Activated T-cell treated with anti-CD3 and anti-CD28 coated beads for 24 hours (primary cell): Measurements from ENCODE around the gene GMEB2.
A peak's percentile ranks its signal among the peaks of the same experiment; 100 is the strongest.

Experiments used
- DNase-seq: peaks from one replicate; pipeline ENCODE4 v3.0.0-alpha.2; 2020; ENCODE audit warnings: low read depth

The GMEB2 gene

DNA sequence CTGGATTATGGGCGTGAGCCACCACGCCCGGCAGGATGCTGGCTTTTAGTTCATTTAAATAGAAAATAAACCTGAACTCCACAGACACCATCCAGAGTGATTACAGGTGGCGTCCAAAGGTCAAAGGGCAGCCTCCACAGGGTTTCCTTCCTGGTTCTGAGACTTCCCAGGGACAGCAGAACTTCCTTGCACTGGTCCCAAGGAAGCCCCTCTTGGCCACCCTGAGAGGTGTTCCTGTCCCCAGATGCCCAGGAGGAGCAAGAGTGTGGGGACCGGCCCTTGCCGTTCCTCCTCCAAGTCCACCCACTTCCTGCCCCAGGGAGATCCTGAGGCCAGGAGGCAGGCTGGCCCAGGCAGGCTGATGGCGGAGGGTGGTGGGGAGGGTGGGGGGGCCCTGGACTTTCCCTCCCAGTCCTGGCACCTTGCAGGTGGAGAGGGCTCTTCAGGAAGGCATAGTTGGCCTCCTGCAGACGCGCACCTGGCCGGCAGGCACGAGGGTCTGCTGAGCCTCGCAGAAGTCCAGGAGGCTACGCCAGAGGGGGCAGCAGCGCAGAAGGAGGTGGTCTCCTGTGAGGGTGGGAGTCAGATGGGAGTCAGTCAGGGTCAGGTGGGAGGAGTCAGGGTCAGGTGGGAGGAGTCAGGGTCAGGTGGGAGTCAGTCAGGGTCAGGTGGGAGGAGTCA is 68.0 kb downstream of the GMEB2 start:
- DNase-seq, result no peak

DNA sequence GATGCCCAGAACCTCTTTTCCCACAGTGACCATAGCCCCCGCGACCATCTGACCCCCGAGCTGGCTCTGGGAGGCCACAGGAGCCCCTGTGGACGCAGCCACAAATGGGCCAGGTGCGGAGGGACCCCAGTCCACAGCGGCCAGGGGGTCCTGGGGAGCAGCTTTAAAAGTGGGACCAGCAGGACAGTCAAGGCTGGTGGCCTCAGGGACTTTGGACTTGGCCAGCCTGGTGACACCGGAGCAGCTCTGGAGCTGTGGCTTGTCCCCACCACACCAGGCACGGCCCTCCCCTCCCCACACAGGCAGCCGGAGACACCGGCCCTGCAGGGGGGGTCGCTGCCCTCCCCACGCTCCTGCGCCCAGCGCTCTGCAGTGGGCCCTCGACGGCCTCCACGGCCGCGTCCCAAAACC is 69.4 kb downstream of the GMEB2 start:
- DNase-seq, result no peak

GRCh38 chr20:63556873-63557478 is 69.9 kb downstream of the GMEB2 start:
- DNase-seq, result no peak

- DNase-seq, result no peak
These were observed 71.1 kb downstream of the GMEB2 start for GRCh38 chr20:63555661-63556381.

GRCh38 chr20:63554361-63555278 is 72.3 kb downstream of the GMEB2 start:
- DNase-seq, result no peak

DNA sequence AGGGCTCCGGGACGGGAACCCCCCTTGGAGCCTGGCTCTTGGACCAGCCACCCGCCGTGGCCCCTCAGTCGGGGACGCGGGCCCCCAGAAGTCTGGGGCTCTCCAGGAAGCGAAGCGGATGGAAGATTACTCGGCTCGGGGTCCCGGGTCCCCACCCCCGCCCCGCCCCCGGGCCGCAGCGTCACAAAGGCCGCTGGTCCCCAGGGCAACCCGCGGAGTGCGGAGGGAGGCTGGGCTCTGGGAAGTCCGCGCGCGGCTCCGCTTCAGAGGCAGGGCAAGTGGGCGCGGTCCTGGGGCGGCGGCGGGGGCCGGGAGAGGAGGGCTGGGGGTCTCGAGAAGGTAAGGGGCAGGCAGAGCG is 73.0 kb downstream of the GMEB2 start, which contains the start of gene FNDC11:
Gene FNDC11 (plus strand): TSS at position 227 of the 358 bp plus-strand sequence. CDS start 1,505 bp downstream, outside the sequence.
- no peak for DNase-seq

- peak; percentile 81 for DNase-seq
These were observed 73.5 kb downstream of the GMEB2 start for GRCh38 chr20:63553251-63553932.

GRCh38 chr20:63552481-63553249 is 74.2 kb downstream of the GMEB2 start:
- no peak for DNase-seq

GRCh38 chr20:63551068-63551467 is 75.8 kb downstream of the GMEB2 start:
- DNase-seq, result no peak

DNA sequence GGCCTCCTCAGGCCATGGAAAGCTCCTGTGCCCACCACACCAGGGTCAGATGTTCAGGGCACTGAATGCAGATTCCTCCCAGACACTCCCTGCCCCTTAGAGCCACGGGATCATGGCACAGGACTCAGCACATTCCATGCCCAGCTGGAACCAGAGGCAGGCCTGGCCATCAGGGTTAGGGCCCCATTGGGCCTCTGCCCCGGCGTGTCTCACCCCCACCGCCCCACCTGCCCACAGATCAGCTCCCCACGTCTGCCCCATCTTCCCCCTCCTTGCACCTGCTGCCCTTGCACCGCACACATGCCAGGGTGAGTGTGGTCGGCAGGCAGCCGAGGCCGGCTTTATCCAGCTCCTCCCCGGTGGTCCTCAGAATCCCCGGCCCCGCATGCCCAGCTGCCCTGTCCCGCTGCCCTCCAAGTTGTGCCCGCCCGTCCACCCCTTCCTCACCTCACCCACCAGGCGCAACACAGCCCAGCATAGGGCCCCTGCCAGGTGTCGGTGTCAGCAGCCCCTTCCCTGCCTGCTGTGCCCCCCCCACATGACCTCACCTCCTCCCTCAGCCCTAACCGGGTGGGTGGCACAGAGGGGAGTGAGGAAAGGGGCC is 77.1 kb downstream of the GMEB2 start:
- DNase-seq, result no peak

DNA sequence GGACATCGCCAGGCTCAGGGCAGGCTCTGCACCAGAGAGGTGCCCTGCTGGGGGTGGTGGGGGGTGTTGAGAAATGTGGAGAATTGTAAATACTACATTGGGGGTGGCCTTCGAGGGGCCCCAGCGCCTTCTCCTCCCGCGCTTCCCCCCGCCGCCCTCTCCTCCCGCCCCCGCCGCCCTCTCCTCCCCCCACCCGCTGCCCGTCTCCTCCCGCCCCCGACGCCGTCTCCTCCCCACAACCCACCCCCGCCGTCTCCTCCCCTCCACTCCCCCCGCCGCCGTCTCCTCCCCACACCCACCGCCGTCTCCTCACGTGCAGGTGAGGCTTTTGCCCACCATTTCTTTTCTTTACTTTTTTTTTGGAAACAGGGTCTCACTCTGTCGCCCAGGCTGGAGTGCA is 77.9 kb downstream of the GMEB2 start:
- no peak for DNase-seq

DNA sequence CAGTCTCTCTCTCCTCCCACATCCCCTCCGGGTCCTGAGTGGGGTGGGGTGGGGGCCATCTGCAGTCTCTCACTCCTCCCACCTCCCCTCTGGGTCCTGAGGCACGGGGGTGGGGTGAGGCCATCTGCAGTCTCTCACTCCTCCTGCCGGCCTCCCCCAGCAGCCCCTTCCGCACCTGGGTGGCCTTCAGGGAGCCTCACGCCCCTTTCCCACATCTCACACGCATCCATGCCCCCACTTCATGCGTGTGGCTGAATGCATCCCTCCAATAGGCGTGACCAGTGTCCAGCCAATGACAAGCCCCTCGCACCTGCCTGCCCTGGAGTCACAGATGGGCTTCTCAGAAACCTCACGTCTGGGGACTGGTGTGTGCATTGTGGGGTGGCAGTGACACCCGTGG is 78.4 kb downstream of the GMEB2 start:
- no peak for DNase-seq

- no peak for DNase-seq
These were observed 79.0 kb downstream of the GMEB2 start, which contains the start of gene SRMS for GRCh38 chr20:63547725-63548480. SRMS (minus strand) TSS chr20:63547749; CDS start chr20:63547463, 286 bp downstream.

DNA sequence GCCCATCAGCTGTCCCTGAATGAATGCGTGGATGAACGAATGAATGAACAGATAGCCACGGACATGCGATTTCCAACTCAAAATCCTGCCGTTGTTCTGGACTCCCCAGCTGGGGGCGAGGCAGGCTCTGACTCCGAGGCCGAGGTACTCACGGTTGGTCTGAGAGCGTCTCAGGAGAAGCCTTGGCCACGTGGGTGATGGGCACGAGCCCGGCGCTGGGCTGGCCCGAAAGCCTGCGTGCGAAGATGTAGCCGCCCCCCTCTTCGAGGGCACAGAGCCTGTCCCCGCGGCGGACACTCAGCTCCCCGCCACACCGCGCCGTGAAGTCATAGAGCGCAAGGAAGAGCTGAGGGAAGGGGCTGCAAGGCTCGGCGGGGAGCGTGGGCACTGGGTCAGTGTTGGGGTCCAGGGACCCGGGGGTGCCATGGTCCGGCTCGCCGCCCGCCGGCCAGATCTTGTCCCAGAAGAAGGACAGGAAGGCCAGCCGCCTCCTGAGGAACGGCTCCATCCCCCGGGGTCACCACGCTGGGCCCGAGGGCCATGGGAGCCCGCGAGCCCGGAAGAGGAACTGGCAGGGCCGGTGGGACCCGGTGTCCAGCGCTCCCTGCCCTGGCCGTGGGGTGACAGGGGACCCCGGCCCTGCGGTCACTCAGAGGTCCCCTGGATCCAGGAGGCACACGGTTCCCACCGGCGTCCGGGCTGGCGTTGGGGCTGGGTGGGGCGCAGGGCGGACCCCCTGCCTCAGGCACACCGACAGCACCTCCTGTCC is 79.8 kb downstream of the GMEB2 start:
- no peak for DNase-seq

DNA sequence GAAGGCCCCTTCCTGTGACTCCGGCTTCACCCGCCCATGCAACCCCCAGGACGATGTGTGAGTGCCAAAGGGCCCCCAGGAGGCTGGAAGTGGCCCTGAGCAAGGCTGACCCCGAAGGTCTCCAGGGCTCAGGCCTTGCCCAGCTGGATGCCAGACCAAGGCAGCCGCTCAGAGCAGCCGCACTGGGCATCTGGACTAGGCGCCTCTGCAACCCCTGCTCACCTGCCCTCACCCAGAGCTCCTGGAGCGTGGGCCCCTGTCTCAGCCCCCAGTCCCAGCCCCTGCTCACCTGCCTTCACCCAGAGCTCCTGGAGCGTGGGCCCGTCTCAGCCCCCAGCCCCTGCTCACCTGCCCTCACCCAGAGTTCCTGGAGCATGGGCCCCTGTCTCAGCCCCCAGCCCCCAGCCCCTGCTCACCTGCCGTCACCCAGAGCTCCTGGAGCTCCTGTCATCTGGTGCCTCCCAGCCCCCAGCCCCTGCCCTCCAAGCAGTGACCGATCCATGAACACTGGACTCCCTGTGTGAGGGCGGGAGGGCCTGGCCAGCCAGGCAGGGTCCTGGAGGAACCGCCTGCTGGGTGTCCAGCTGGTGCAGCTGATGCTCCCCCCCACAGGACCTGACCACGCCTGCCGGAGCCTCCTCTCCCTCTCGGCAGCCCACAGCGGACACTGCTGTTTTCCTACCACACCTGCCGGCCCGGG is 80.5 kb downstream of the GMEB2 start:
- DNase-seq, result no peak

GRCh38 chr20:63545814-63546213 is 81.1 kb downstream of the GMEB2 start:
- no peak for DNase-seq

GRCh38 chr20:63544958-63545516 is 81.9 kb downstream of the GMEB2 start:
- DNase-seq, result no peak
